Caco-2 (cell line): ENCODE results near the gene HIBCH. TPM values are rescaled to one million over a fixed set of nuclear protein-coding genes. Genes with fewer than 3 reads are reported as not detected.

Experiments
- BruUV-seq: library from RNA; stranded (reverse); fragments of 400-500 nt; replicated peaks from 2 replicates; lab custom pipeline; 2021; lab: Mats Ljungman, UMichigan
- CTCF ChIA-PET: fragments of 300-600 bp; sonication (Branson Sonifier 250); formaldehyde crosslinking; loops from one replicate; lab custom pipeline; 2022; ENCODE audit warnings: antibody characterized with exemption; lab: Charles Lee
- POLR2A ChIA-PET: fragments of 300-600 bp; sonication (Branson Sonifier 250); formaldehyde crosslinking; loops from one replicate; lab custom pipeline; 2022; ENCODE audit warnings: antibody characterized with exemption; lab: Charles Lee
- DNase-seq, 2 experiments: peaks; one replicate each; pipeline versions ENCODE4 v3.0.0 to v3.0.0-alpha.2; 2020 to 2022
- H3K27me3 ChIP-seq: replicated peaks from 2 replicates; pipeline ENCODE4 v1.6.0; 2011; ENCODE audit warnings: low read length; ENCODE audit not compliant: control insufficient read depth, insufficient read depth
- H3K36me3 ChIP-seq: 2 replicates; pipeline ENCODE4 v1.5.1; 2011; ENCODE audit warnings: low read length; ENCODE audit not compliant: control insufficient read depth, insufficient read depth
- H3K4me1 ChIP-seq: fragments of 250-450 bp; sonication (Bioruptor Pico); 2 replicates; pipeline ENCODE4 v1.5.1; 2020; ENCODE audit warnings: mild to moderate bottlenecking
- H3K4me3 ChIP-seq: 2 replicates; pipeline ENCODE4 v1.5.1; 2011; ENCODE audit warnings: low read depth, mild to moderate bottlenecking, control low read depth, low read length
- H3K9me3 ChIP-seq: fragments of 250-450 bp; sonication (Bioruptor Pico); 2 replicates; pipeline ENCODE4 v1.5.1; 2020; ENCODE audit warnings: mild to moderate bottlenecking, moderate library complexity
- H3K27ac Mint-ChIP-seq: one replicate; pipeline ENCODE4 v1.8.0; 2022; ENCODE audit warnings: mixed read lengths; ENCODE audit not compliant: unreplicated experiment
- H3K27me3 Mint-ChIP-seq: one replicate; pipeline ENCODE4 v1.8.0; 2022; ENCODE audit warnings: mixed read lengths; ENCODE audit not compliant: insufficient read depth, unreplicated experiment
- H3K36me3 Mint-ChIP-seq: one replicate; pipeline ENCODE4 v1.8.0; 2022; ENCODE audit warnings: mild to moderate bottlenecking, mixed read lengths; ENCODE audit not compliant: insufficient read depth, unreplicated experiment
- H3K4me1 Mint-ChIP-seq: one replicate; pipeline ENCODE4 v1.8.0; 2022; ENCODE audit warnings: low read depth, mixed read lengths; ENCODE audit not compliant: unreplicated experiment
- H3K4me3 Mint-ChIP-seq: one replicate; pipeline ENCODE4 v1.8.0; 2022; ENCODE audit warnings: mild to moderate bottlenecking, moderate library complexity, mixed read lengths; ENCODE audit not compliant: unreplicated experiment
- H3K9me3 Mint-ChIP-seq: one replicate; pipeline ENCODE4 v1.8.0; 2022; ENCODE audit warnings: mixed read lengths; ENCODE audit not compliant: unreplicated experiment
- intact Hi-C: fragments of 100-400 bp; cut with micrococcal nuclease; formaldehyde crosslinking; loops from one replicate; pipeline ENCODE4 v1.10.0; 2022; ENCODE audit not compliant: unreplicated experiment
- total RNA-seq: library from RNA; stranded (reverse); gene quantifications from 2 replicates; pipeline ENCODE4 v1.2.3, GENCODE V29; 2022
- TF ChIP-seq, protein P1 (sequence below), 2 experiments: fragments of 200-600 bp in 1 of 2; IDR thresholded peaks; 1 replicate in 1 of 2; 2 replicates in 1 of 2; pipeline versions ENCODE4 v1.5.1 to v1.8.0; 2011 to 2022; ENCODE audit warnings: antibody characterized with exemption in 1 of 2, control low read depth in 1 of 2, inconsistent platforms in 1 of 2, low read depth in 1 of 2, low read length in 1 of 2, mild to moderate bottlenecking in 1 of 2, moderate library complexity in 1 of 2; ENCODE audit not compliant: insufficient read depth in 1 of 2, severe bottlenecking in 1 of 2, unreplicated experiment in 1 of 2

Gene HIBCH
- total RNA-seq, 1 experiment from 2014 or later: 34.4 TPM

DNA sequence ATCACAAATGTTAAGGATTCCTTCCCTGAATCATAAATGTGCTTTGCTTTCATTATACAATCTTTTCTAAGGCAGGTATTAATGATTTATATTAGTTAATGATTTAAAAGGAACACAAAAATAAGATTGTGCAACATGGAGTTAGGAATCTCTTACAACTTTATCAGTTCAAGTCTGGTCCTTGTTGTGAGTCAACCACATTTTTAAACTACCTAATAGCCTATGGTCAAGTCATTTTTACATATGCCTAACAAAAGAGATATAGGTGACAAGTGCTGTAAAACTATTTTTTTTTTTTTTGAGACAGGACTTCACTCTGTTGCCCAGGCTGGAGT, 15.6 kb upstream of the HIBCH start:
- TF ChIP-seq, protein P1, sequence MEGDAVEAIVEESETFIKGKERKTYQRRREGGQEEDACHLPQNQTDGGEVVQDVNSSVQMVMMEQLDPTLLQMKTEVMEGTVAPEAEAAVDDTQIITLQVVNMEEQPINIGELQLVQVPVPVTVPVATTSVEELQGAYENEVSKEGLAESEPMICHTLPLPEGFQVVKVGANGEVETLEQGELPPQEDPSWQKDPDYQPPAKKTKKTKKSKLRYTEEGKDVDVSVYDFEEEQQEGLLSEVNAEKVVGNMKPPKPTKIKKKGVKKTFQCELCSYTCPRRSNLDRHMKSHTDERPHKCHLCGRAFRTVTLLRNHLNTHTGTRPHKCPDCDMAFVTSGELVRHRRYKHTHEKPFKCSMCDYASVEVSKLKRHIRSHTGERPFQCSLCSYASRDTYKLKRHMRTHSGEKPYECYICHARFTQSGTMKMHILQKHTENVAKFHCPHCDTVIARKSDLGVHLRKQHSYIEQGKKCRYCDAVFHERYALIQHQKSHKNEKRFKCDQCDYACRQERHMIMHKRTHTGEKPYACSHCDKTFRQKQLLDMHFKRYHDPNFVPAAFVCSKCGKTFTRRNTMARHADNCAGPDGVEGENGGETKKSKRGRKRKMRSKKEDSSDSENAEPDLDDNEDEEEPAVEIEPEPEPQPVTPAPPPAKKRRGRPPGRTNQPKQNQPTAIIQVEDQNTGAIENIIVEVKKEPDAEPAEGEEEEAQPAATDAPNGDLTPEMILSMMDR (IDR thresholded peaks at IDR 0.05; ENCODE audit: insufficient read depth in 1 of 2, low read depth in 1 of 2, low read length in 1 of 2, severe bottlenecking in 1 of 2, unreplicated experiment in 1 of 2): no peak
- POLR2A ChIA-PET: no interaction called here
- no peaks in the 10 kb centered on the region for H3K9me3 Mint-ChIP-seq
- Histone ChIP-seq H3K4me1 (peaks cover 23% of the 10 kb centered on the region), H3K27me3 (no peaks in the 10 kb centered on the region), H3K4me3 (no peak overlapping the region; the same call in 1 of the 2 replicates), H3K9me3 (no peaks in the 10 kb centered on the region), H3K36me3 (no peaks in the 10 kb centered on the region)
- BruUV-seq: no TSS peak
- CTCF ChIA-PET: no interaction called here
- H3K27me3 Mint-ChIP-seq: no peaks in the 10 kb centered on the region
- peak overlapping the region; percentile 32 for H3K27ac Mint-ChIP-seq
- peak overlapping the region; percentile 61 for H3K4me3 Mint-ChIP-seq
- H3K36me3 Mint-ChIP-seq: no peaks in the 10 kb centered on the region
- no peak for DNase-seq
- peaks cover 16% of the 10 kb centered on the region for H3K4me1 Mint-ChIP-seq
- intact Hi-C loops: loop anchor here (1.0 to 2.0 kb wide), 2 partner anchors 8 to 176 kb away; partner anchors contain the start of gene INPP1

GRCh38 chr2:190334479-190335224, 15.0 kb upstream of the HIBCH start:
- TF ChIP-seq, protein P1 (IDR thresholded peaks at IDR 0.05; ENCODE audit: insufficient read depth in 1 of 2, low read depth in 1 of 2, low read length in 1 of 2, severe bottlenecking in 1 of 2, unreplicated experiment in 1 of 2): no peak
- Mint-ChIP-seq H3K4me3 (peak overlapping the region; percentile 61), H3K36me3 (no peaks in the 10 kb centered on the region), H3K27me3 (no peaks in the 10 kb centered on the region), H3K4me1 (peaks cover 16% of the 10 kb centered on the region), H3K9me3 (no peaks in the 10 kb centered on the region), H3K27ac (peak overlapping the region; percentile 32)
- intact Hi-C loops: loop anchor here (1.0 to 2.0 kb wide), 2 partner anchors 9 to 176 kb away; partner anchors contain the start of gene INPP1
- H3K27me3 ChIP-seq: no peaks in the 10 kb centered on the region
- H3K4me1 ChIP-seq: peaks cover 23% of the 10 kb centered on the region
- CTCF ChIA-PET: no interaction called here
- no peaks in the 10 kb centered on the region for H3K36me3 ChIP-seq
- peak; percentile 60 to 74 for DNase-seq
- POLR2A ChIA-PET: no interaction called here
- TSS peak; percentile 77 for BruUV-seq
- H3K4me3 ChIP-seq: peak overlapping the region; percentile 11; the same call in 1 of the 2 replicates
- no peaks in the 10 kb centered on the region for H3K9me3 ChIP-seq

- no peak overlapping the region for H3K4me3 Mint-ChIP-seq
- intact Hi-C loops: loop anchor here (2.0 kb wide), 1 partner anchor 177 kb away; no protein-coding TSS in a partner anchor
- H3K36me3 Mint-ChIP-seq: no peaks in the 10 kb centered on the region
- CTCF ChIA-PET: no interaction called here
- BruUV-seq: no TSS peak
- TF ChIP-seq, protein P1 (IDR thresholded peaks at IDR 0.05; ENCODE audit: insufficient read depth in 1 of 2, low read depth in 1 of 2, low read length in 1 of 2, severe bottlenecking in 1 of 2, unreplicated experiment in 1 of 2): no peak
- Histone ChIP-seq H3K36me3 (no peaks in the 10 kb centered on the region), H3K9me3 (no peaks in the 10 kb centered on the region), H3K27me3 (no peaks in the 10 kb centered on the region), H3K4me3 (no peak overlapping the region), H3K4me1 (peaks cover 23% of the 10 kb centered on the region)
- H3K27me3 Mint-ChIP-seq: no peaks in the 10 kb centered on the region
- H3K4me1 Mint-ChIP-seq: peaks cover 16% of the 10 kb centered on the region
- no peak for DNase-seq
- POLR2A ChIA-PET: no interaction called here
- H3K9me3 Mint-ChIP-seq: no peaks in the 10 kb centered on the region
- no peak overlapping the region for H3K27ac Mint-ChIP-seq
Observed at GRCh38 chr2:190333928-190334327, 14.3 kb upstream of the HIBCH start.
